GM18517 (cell line): Measurements from ENCODE around the gene SPTBN5.

Experiments
- ATAC-seq: cut with Tn5 transposase; IDR thresholded peaks from one replicate; pipeline ENCODE4 v1.9.1; 2021; ENCODE audit warnings: mild to moderate bottlenecking, moderate library complexity; ENCODE audit not compliant: unreplicated experiment

The SPTBN5 gene

DNA sequence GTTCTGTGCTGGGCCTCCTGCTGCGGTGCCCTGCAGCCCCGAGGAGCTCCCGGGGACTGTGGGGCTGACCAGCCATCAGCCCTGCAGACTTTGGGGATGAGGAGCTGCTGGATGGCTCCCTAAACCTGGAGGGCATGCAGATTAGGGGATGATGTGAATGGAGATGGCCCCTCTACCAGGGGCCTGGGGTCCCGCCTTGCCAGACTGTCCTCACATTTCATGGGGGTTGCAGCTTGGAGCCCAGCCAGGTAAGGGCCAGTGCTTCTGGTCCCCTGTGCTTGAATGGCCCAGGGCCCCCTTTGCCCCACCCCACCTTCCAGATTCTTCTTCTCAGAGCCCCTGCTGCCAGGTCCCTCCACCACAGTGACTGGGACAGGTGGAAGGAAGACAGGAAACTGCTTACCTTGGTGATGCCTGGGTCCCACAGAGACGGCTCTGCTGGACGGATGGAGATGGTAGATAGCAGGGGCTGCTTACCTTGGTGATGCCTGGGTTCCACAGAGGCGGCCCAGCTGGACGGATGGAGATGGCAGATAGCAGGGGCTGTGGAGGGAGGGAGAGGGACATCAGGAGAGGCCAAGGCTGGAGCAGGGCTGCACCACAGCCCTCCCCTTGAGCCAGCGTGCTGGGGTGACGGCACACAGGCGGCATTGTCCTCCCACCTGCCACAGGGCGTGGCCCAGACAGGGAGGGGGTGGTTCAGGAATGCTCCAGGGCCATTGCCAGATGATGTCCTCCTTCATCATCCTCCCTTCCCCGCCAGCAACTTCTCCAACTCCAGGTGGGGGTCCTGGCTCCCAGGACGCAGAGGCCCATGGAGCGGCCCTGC is at the start of gene SPTBN5:
Gene SPTBN5 (minus strand): TSS at position 632 of the 829 bp plus-strand sequence. CDS start 556 bp downstream, at position 76.
- ATAC-seq: no peak

DNA sequence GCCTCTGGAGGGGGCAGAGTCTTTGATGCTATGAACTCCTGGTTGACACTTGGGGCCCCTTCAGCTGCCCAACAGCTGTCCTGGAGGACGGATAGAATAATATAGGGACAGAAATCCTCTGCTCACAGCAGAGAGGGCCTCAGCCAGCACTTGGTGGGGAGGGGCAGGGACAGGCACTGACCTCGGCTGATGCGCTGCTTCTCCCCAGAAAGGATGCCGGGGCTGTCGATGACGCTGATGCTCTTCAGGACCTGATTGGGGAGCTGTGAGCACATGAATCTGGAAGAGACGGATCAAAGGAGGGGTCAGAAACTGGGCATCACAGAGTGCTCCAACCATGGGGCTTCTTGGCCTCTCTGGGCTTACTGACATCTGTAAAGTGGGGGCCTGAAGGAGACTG is 49.0 kb upstream of the SPTBN5 start:
- ATAC-seq: no peak

DNA sequence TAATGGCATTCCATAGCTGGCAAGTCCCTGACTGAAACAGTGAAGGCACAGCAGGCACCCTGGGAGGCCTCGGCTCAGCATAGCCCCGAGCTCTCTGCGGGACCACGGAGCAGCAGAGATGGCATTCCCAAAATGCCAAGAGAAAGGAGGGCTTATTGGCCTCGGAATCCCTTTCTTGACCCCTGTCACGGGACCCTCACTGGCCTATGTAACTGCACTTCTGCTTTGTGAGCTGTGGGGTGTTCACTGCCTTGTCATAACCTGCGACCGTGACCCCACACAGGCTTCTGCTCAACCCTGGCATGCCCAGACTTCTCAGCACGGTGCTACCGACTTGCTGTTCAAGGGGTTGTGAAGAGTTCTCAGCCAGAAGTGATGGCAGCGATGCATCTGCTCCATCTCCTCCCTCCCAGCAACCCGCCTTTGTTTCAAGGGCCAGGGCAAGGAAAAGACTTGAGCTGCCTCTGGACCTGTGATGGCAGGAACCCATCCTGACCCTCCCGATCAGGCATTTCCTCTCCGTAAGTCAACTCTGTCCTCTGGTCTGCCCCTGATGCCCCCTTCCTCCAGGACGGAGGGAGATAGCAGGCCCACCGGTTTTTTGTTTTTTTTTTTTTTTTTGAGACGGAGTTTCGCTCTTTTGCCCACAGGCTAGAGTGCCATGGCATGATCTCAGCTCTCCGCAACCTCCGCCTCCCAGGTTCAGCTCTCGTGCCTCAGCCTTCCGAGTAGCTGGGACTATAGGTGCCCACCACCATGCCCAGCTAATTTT is 48.0 kb upstream of the SPTBN5 start:
- no peak for ATAC-seq

DNA sequence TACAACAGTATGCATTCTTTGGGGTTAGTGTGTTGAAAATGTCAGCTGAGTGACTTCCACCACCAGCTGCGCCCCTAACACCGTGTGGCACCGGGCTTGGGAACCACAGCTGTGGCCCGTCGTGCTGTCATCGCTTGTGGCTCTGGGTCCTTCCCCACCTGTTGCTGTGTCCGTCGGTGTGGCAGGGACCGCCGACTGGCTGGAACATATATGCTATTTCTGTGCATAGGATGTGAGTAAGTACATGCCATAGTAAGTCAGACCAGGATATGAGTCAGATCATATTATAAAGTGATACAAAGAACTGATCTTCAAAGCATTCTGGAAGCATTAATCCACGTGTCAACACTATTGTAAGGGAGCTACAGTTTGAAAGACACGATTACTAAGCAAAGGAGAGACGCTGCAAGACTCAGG is 46.6 kb upstream of the SPTBN5 start:
- ATAC-seq: no peak

DNA sequence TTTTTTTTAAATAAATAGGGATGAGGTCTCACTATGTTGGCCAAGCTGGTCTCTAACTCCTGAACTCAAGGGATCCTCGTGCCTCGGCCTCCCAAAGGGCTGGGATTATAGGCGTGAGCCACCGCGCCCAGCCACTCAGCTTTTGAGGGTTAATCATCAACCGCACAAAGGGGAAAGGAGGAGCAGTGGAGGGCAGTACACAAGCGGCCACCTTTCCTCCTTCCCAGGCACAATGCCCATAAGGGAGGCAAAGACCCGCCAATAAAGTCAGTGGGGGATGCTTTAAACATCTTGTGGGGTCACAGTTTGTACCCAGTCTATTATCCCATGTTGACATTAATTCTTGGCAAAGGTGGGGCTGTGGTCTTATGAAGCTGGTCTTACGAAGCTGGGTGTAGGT is 46.1 kb upstream of the SPTBN5 start:
- no peak for ATAC-seq

DNA sequence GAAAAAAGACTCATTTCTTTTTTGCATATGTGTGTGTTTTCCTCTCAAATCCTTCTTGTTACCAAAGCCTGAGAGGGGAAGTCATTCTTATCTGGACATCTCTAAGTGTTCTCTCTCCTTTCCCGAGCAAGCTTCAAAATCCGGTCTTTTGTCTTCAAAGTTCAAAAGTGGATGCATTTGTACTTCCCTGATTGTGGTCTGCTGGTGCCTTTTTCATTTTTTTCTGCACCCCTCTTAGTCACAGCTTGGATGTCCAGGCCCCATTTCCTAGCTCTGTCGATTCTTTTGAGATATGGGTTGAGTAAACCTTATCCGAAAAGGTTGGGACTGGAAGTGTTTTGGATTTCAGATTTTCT is 43.7 kb upstream of the SPTBN5 start:
- no peak for ATAC-seq

DNA sequence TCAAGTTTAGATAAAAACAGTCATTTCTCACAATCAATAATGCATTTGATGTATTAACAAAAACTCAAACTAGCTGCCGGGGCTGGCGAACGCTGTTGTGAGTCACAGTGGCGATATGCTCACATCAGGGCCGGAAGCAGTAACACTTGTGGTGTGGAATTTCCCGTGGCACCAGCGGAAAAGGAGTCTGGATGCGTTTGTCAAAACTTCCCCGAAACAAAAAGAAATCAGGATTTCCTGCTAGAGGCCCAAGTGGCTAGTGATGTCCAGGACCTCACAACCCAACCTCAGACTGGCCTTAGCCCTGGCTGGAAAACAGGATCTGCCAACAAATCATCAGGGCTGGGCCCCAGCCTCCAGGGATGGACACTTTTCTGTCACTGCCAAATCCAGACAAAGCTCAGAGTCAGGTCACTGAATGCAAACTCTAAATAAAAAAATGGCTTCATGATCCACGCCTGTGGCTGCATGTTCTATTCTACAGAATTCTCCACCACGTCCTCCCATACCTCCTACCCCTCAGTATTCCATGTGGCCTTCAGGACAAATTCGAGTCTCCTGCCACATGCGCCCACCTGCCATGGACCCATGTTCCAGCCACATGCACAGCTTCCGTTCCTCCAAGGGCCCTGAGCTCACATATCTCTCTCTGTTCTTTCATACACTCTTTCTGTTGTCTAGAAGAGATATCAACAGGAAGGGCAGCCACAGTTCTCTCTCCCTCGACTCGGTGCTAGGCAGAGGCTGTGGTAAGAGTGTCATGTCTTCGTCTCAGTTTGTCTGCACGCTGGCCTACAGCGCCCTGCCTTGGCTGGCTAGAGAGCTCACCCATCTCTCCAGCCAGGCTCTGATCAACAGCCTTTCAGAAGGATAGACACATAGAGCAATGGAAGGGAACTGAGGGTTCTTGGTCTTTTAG is 43.1 kb upstream of the SPTBN5 start:
- ATAC-seq: no peak

DNA sequence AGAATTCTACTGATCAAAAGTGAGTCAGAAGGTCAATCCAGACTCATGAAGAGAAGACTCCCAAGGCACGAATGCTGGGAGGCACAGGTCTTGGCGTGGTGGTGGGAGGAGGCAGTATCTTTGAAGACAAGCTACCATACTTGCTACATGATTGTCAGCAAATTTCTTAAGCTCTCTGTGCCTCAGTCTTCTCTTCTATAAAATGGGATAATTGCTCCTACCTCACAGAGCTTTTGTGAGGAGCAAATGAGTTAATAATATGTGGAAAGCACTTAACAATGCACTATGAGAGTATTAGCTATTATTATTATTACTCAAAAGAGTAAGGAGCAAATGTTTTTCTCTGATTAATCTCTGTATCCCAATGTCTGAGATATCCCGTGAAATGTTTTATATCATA is 42.3 kb upstream of the SPTBN5 start:
- ATAC-seq: no peak

DNA sequence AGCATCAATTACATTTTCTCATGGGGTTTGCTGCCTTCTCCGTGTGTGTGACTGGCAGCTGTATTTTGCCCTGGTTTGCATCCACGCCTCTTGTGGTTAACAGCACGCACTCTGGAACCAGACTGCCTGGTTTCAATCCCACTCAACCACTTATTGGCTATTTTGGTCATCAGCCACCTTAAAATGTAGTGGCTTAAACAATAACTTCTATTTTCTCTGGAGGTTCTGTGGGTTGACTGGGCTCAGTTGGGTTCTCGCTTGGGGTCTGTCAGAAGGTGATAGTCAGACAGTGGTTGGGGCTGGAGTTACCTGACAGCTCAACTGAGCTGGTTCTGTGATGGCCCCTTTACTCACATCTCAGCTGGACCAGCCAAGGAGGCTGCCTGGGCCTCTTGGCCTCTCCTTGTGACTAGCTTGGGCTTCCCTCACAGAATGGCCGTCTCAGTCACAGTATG is 41.7 kb upstream of the SPTBN5 start:
- ATAC-seq: no peak

DNA sequence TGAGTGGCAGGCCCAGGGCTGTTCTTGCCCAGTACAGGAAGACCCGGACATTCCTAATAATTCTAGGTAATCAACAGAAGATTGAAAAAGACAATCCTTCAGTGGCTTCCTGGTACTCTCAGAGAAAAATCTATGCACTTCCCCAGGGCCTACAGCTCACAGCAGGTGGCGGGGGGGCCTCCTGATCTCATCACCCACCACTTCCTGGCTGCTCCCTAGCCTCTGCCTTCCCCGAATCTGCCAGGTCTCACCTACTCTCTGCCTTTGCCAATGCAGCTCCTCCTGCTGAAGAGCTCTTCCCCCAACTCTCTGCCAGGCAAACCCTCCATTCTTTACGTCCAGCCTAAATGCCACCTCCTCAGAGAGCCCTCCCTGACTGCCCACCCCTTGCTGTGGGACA is 41.0 kb upstream of the SPTBN5 start:
- no peak for ATAC-seq

DNA sequence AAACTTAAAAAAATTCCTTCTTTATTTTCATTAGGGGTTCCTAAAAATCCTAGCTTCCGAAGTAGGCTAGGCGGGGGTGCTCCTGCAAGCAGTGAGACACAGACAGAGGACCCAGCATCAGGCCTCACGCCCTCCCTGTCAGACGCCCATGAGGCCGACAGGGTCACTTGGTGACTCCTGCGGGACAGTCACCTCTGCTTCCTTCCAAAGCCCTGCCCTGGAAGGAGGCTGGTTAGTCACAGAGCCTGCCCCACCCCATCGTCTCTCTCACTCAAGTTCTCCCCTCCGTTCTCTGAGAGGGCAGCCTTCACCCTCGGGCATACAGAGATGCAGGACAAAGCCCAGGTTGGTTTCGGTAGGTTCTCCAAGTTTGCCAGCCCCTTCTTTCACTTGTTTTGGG is 39.9 kb upstream of the SPTBN5 start:
- no peak for ATAC-seq

DNA sequence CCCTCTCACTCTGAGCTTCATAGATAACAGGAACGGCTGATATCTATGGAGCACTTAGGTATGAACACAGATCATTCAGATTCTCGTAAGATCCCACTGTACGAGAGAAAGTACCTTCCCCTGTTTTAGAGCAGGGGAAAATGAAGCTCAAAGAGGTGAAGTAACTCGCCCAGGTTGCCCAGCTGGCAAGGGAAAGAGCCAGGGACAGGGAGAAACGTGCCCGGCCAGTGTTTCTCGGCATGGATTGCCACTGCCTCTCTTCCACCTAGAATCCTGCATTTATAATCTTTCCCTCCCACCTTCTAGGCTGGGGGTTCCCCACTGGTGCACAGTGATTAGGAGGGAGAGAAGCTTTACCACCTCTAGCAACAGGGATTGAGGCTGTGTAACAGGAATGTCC is 39.5 kb upstream of the SPTBN5 start:
- no peak for ATAC-seq

DNA sequence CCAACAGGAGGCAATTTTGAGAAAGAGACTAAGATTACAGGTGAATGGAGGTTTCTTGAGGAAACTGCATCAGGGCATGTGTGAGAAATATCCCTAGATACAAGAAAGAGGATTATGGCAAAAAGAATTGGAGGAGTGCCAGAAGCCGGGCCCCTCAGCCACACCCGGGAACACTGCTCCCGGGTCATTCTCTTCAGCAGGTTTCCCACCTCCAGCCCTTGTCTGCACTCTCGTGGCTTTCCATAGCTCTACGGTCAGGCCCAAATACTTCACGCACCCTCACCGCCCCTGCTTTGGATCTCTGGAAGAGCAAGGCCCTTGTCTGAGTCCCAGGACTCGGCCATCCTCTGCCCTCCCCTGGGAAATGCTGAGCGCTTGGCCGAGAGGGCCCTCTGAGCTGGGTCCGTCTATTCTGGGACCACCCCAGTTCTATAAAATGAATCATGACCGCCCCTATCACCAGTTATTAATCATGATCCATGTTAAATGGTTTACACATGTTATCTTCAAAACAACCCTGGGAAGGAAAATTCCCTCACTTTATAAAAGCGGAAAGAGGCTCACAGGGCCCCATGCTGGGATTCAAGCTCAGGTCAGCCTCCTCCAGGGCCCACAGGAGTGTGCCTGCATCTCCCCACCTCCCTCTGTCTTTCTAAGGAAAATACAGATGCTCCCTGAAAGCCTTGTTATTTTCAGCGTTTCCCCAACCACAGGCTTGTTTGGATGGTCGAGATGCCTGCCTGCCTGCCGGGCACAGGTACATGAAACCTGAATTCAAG is 38.8 kb upstream of the SPTBN5 start:
- ATAC-seq: no peak

DNA sequence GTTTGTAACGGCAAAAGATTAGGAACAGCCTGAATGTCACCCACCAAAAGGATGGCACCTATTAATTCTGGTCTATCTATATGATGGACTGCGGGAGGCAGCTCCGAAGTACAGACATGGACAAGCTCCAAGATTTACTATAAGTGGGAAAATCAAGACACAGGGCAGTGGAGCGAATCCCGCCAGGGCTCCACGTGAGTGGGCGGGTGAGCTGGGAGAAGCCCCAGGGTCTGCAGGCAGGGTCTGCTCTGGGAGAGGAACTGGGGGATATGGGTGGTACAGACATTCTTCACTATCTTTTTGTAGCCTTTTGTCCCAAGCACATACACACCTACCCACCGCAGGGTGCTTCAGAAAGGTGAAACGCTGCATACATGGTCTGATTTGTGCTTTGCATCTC is 38.2 kb upstream of the SPTBN5 start:
- ATAC-seq: no peak

DNA sequence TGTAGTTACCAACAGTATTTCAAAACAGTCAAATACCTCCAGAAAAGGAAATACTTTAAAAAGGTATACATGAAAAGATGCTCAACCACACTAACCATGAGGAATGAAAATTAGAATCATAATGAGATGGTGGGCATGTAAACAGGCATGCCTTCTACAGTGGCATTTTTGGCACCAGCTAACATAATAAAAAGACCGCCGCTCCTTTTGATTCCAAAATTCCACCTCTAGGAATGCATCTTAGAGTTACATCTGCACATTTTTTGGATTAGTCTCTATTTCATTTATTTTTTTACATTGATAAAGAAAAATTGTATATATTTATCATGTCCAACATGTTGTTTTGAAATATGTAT is 37.0 kb upstream of the SPTBN5 start:
- no peak for ATAC-seq

DNA sequence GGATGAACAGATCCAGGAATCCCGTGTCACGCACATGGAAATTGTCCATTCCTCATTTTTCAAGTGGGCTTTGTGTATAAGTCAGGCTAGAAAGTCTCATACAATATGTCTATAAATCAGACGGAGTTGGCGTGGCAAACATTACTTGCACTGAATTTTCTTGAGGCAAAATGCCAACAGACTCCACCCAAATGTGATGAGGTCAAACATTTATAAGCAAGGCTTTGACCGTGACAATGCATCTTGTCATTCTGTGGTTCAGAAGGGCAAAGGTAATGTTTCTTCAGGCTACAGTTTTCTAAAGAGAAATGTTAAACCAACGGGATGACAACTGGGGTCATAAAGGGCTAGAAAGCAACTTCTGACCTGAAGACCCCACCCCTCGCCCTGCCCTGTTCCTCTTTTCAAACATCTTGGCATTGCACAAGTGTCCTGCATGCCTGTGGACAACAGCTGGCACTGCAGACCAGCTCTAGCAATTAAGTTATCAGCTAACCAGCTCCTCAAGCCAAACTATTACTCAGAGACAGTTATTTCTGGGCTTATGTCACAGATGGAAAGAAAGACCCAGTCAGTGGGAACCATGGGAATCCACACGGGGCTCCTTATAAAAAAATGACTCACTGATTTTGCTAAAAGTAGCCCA is 36.5 kb upstream of the SPTBN5 start:
- no peak for ATAC-seq

DNA sequence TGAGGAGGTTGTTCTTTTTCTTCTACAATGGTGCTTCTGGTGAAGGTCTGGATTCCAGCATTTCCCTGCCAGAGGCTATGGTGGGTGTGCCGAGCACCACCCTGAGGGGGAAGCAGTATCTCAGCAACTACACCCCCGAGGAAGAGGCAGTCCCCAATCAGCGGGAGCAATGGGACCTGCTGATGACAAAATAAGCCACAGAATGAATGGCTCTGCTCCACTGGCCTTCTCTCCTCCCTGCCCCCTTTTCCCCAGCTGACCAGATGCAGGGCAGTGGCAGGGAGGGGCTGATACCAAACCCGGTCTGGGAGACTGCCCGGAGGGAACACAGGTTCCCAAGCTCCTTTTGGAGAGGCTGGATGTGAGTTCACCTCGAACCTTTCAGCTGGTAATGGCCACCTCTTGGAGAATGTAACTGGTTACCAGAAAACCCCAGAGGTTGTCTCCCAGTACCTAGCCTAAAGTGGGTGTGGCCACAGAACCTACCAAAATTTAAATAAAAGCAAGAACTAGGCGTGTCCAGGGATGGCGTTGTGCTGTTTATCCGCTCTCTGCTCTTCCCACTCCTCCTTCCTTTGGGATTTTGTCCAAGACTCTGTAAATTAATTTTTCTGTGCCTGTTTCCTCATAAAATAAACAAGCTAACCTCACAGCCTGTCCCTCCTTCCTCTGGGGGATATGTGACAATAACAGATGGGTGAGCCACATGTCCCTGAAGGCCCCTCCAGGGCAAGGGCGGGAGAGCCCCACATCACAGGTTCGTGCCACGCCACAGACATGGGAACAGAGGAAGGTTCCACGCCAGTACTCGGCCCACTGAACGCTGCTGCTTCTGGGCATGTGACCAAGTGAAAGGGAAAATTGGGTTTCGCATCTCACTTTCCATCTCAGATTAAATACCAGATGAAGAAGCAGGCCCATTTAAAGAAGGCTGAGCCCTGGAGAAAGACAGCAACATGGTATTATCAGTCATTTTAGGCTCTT is 35.1 kb upstream of the SPTBN5 start:
- peak; percentile 64 for ATAC-seq

DNA sequence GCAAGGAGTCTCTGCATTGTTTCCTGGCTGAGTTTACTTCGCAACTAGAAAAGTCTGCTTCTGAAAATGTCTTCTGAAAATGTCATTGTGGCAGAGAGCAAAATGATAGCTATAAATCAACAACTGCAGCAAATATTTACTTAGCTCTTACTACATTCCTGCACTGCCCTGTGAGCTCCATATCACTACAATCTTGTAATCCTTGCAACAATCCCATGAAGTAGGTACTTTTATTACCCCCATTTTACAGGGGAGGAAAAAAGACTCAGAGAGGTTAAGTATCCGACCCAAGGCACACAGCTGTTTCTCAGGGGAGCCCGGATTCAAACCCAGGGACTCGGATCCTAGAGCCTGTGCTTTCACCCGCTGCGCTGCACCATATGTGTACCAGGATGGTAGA is 34.2 kb upstream of the SPTBN5 start:
- no peak for ATAC-seq

DNA sequence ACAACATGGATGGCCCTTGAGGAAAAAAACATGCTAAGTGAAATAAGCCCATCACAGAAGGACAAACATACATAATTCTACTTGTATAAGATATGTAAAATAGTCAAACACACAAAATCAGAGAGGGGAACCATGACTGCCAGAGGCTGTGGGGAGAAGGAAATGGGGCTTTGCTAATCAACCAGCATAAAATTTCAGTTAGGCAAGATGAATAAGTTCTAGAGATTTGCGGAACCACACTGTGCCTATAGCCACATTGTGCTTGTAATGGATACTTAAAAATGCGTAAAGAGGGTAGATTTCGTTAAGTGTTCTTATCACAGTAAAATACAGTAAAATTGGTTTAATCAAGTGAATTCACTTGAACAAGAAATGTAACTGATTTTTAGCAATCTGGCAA is 33.7 kb upstream of the SPTBN5 start:
- no peak for ATAC-seq
